HG02970 (cell line): ENCODE data around the gene TMEM87B.

Source experiments
- ATAC-seq: cut with Tn5 transposase; IDR thresholded peaks from one replicate; pipeline ENCODE4 v1.9.1; 2021; ENCODE audit warnings: mild to moderate bottlenecking, moderate library complexity, moderate number of reproducible peaks; ENCODE audit not compliant: unreplicated experiment, low FRiP score

Gene TMEM87B

DNA sequence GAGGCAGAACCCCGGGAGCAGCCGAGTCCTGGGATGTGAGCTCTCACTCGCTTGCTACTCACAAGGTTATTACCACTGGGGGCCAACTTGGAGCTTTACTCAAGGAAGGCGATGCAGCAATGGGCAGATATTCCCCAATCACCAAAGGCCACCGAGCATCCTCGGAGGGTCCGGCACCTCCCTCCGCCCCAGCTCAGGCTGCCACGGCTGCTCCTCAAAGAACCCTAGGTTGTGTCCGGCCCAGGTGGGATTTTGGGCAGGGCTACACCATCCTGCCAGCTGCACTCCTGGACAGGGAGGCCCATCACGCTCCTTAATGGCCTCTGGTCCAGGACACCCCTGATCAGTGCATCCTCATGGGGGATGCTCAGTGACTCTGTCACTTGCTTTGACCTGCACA, 107.9 kb downstream of the TMEM87B start:
- ATAC-seq = no peak

DNA sequence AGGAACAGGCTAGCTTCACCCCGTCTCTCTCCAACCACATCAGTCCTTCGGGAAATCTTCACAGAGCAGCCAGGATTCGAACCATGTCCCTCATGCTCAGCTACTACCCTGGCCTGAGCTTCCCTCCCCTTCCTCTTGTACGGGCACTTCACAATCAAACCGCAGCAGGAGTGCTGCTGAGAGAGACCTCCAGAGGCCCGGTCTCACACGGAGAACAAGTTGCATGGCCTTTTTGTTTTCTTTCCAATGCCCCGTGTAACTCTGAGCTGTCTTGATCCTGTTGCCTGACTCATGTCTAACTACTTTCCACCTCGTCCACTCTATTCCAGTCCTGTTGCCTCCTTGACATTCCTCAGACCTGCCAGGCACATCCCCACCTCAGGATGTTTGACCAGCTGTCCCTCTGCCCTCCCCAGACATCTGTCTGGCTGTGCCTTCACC, 108.5 kb downstream of the TMEM87B start:
- no peak for ATAC-seq

DNA sequence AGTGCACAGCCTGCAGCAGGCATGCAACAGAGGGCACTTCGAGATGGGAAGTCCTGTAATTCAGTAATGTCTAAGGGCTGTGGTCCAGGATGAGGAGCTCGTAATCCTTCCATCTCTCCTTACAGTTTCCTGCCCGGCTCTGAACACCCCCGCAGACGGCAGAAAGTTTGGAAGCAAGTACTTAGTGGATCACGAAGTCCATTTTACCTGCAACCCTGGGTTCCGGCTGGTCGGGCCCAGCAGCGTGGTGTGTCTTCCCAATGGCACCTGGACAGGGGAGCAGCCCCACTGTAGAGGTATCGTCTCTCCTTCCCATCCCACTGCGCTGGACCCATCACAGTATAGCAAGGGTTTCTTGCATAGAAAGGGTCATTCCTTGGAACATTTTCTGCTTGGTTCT, 109.8 kb downstream of the TMEM87B start:
- ATAC-seq = no peak

DNA sequence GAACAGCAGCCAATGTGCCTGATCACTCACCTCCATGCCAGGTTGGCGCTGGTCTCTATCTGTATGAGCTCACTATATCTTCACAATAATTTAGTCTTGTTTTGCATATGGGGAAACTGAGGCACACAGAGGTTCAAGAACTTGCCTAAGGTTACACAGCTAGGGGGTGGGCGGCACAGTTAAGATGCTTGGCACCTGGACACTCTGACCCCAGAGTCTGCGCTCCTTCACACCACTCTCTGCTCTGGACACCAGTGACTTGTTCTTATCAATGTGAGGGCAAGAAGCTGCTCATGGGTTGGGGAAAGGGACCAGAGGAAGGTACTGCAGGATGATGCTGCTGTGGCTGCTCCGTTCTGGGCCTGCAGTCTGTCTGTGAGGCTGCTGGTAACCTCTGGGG, 110.2 kb downstream of the TMEM87B start:
- ATAC-seq = no peak

DNA sequence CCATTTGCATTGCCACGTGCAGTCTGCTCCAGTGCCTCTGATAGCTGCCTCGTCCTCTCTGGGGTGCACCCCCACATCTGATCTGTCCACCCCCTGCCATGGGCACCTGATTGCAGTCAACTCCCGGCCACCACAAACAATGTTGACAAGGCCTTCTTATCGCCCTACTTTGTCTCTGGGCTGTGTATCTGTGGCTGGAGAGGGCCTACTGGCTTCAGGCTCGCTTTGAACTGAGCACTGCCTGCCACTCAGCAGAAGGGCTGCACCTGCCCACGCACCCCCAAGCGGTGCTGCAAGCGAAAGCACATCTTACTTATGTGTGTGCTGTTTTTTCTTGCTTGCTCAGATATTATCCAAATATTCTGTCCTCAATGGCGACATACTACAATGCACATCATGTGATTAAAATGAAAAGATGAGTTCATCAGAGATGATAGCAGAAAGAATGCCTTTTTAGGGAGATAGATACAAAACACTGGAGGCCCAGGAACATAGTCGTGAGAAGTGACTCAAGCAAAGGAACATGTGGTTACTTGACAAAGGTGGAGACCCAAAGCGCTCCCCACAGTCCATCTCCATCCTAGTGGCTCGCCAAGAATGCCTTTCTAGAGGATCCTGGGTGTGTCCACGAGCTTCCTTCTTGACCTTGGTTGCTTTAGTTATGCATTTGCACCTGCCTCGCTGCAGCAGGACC, 111.9 kb downstream of the TMEM87B start:
- ATAC-seq = no peak

DNA sequence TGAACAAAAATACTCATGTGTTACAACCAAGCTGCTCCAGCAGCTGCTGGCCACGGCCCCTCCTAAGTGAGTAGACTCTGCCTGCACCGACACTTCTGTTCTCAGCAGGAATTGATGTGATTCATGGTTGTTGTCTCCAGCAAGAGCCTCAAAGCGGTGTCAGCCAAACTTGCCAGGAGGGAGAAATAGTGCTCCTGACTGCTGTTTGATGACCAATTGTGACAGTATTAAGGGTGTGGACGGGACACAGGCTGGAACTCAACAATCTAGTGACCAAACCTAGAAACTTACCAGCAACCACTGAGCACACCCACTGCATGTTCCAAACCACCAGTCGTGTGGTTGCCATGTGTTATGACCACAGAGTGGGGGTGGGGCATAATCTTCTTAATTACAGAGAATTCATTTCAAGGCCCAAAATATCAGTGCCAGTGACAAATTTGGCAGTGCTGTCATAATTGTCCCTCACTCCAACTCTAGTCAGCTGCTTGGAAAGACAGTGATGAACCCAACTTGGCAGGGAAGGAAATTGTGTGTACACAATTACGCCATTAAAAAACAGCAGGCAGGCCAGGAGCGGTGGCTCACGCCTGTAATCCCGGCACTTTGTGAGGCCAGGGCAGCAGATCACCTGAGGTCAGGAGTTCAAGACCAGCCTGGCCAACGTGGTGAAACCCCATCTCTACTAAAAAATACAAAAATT, 113.5 kb downstream of the TMEM87B start:
- no peak for ATAC-seq
